Fibroblast of lung (primary cell): ENCODE measurements around the gene BPGM. TPM values are rescaled to one million over a fixed set of nuclear protein-coding genes. Genes with fewer than 3 reads are reported as not detected.

Experiments used
- DNase-seq, 2 donors: peaks; one replicate each; pipeline versions ENCODE4 v3.0.0 to v3.0.0-alpha.2; 2010; ENCODE audit warnings: low read depth in 2 of 2
- H2AFZ ChIP-seq: 2 replicates; pipeline ENCODE4 v1.5.1; 2012; ENCODE audit warnings: low read length, control low read depth, inconsistent platforms
- H3K27ac ChIP-seq: 2 replicates; pipeline ENCODE4 v1.5.1; 2011; ENCODE audit warnings: low read length, control low read depth; ENCODE audit not compliant: insufficient read depth
- H3K27me3 ChIP-seq: 2 replicates; pipeline ENCODE4 v1.5.1; 2011; ENCODE audit warnings: mild to moderate bottlenecking, low read length; ENCODE audit not compliant: control insufficient read depth, insufficient read depth
- H3K36me3 ChIP-seq: 2 replicates; pipeline ENCODE4 v1.5.1; 2011; ENCODE audit warnings: low read length; ENCODE audit not compliant: control insufficient read depth, insufficient read depth
- H3K4me1 ChIP-seq: 2 replicates; pipeline ENCODE4 v1.5.1; 2011; ENCODE audit warnings: low read length; ENCODE audit not compliant: control insufficient read depth, insufficient read depth; ENCODE audit errors: extremely low read depth
- H3K4me2 ChIP-seq: 2 replicates; pipeline ENCODE4 v1.5.1; 2011; ENCODE audit warnings: low read length, control low read depth; ENCODE audit not compliant: insufficient read depth; ENCODE audit errors: extremely low read depth
- H3K4me3 ChIP-seq, 4 experiments: fragments of 200-600 bp in 1 of 4; sonication (generic) in 1 of 4; replicated peaks in 1 of 4; 2 replicates each; pipeline ENCODE4 v1.5.1; 2011 to 2016; ENCODE audit warnings: low read length in 4 of 4, low read depth in 3 of 4, mild to moderate bottlenecking in 3 of 4, control low read depth in 2 of 4, inconsistent platforms in 1 of 4, mixed read lengths in 1 of 4; ENCODE audit not compliant: insufficient read depth in 1 of 4; ENCODE audit errors: control extremely low read depth in 1 of 4
- H3K79me2 ChIP-seq: 2 replicates; pipeline ENCODE4 v1.5.1; 2012; ENCODE audit warnings: mild to moderate bottlenecking, low read length, inconsistent platforms; ENCODE audit not compliant: control insufficient read depth, insufficient read depth
- H3K9ac ChIP-seq: 2 replicates; pipeline ENCODE4 v1.5.1; 2011; ENCODE audit warnings: mild to moderate bottlenecking, low read length, control low read depth; ENCODE audit not compliant: insufficient read depth
- H3K9me3 ChIP-seq: 2 replicates; pipeline ENCODE4 v1.5.1; 2012; ENCODE audit warnings: low read depth, low read length; ENCODE audit not compliant: control insufficient read depth, insufficient read depth
- H4K20me1 ChIP-seq: 2 replicates; pipeline ENCODE4 v1.5.1; 2011; ENCODE audit warnings: low read length; ENCODE audit not compliant: control insufficient read depth, insufficient read depth; ENCODE audit errors: extremely low read depth
- CTCF ChIP-seq, 2 donors: IDR thresholded peaks in 1 of 2; conservative IDR thresholded peaks in 1 of 2; 1 replicate in 1 of 2; 2 replicates in 1 of 2; pipeline ENCODE4 v1.5.1; 2011 to 2012; ENCODE audit warnings: low read length in 2 of 2, control low read depth in 1 of 2, inconsistent platforms in 1 of 2, low read depth in 1 of 2, mild to moderate bottlenecking in 1 of 2
- EZH2 ChIP-seq: IDR thresholded peaks from 2 replicates; pipeline ENCODE4 v1.5.1; 2012; ENCODE audit warnings: low read length, control low read depth, mild to moderate bottlenecking; ENCODE audit errors: missing control alignments
- polyA plus RNA-seq, 2 donors: library from polyadenylated mRNA; depleted of rRNA in 1 of 2; stranded (reverse) in 1 of 2; unstranded in 1 of 2; fragments of >200 nt; gene quantifications; 2 replicates each; pipeline ENCODE4 v1.2.1, GENCODE V29; 2011 to 2012; ENCODE audit warnings: missing spikeins in 1 of 2
- total RNA-seq: library from RNA; depleted of rRNA; stranded (reverse); fragments of >200 nt; gene quantifications from 2 replicates; pipeline ENCODE4 v1.2.1, GENCODE V29; 2014

BPGM gene
- total and polyA plus RNA-seq, 2 donors (not counting 1 experiment from before 2014, with no cell fraction given), result 25.8 to 29.7 TPM

- H3K36me3 ChIP-seq, result no peaks in the 10 kb centered on the region
- no peaks in the 10 kb centered on the region for H3K79me2 ChIP-seq
- TF ChIP-seq CTCF (conservative IDR thresholded peaks at IDR 0.05 in 1 of 2, IDR thresholded peaks at IDR 0.05 in 1 of 2; ENCODE audit: low read depth in 1 of 2, low read length in 2 of 2) (no peak), EZH2 (no peak)
Measured at GRCh38 chr7:134627775-134628153, 18.9 kb upstream of the BPGM start.

GRCh38 chr7:134629445-134629844 is 17.2 kb upstream of the BPGM start:
- no peak for TF ChIP-seq CTCF (conservative IDR thresholded peaks at IDR 0.05 in 1 of 2, IDR thresholded peaks at IDR 0.05 in 1 of 2; ENCODE audit: low read depth in 1 of 2, low read length in 2 of 2)
- no peak for TF ChIP-seq EZH2

More at GRCh38 chr7:134627775-134628153, 18.9 kb upstream of the BPGM start:
- no peak for DNase-seq
- Histone ChIP-seq H3K9me3 (no peaks in the 10 kb centered on the region), H3K27ac (no peak overlapping the region), H4K20me1 (no peaks in the 10 kb centered on the region), H3K4me2 (no peak overlapping the region), H3K4me3 (no peak overlapping the region), H3K27me3 (no peaks in the 10 kb centered on the region), H2AFZ (no peak overlapping the region), H3K9ac (no peak overlapping the region), H3K4me1 (no peaks in the 10 kb centered on the region)

GRCh38 chr7:134630237-134630636 is 16.4 kb upstream of the BPGM start:
- H3K79me2 ChIP-seq, result no peaks in the 10 kb centered on the region
- TF ChIP-seq EZH2 (no peak), CTCF (conservative IDR thresholded peaks at IDR 0.05 in 1 of 2, IDR thresholded peaks at IDR 0.05 in 1 of 2; ENCODE audit: low read depth in 1 of 2, low read length in 2 of 2) (no peak)
- no peak overlapping the region for H2AFZ ChIP-seq
- H3K4me1 ChIP-seq, result no peaks in the 10 kb centered on the region
- no peak overlapping the region for H3K4me2 ChIP-seq
- H3K36me3 ChIP-seq, result no peaks in the 10 kb centered on the region
- no peaks in the 10 kb centered on the region for H3K9me3 ChIP-seq
- no peak overlapping the region for H3K9ac ChIP-seq
- no peak overlapping the region for H3K4me3 ChIP-seq
- no peak for DNase-seq
- H3K27me3 ChIP-seq, result no peaks in the 10 kb centered on the region
- no peaks in the 10 kb centered on the region for H4K20me1 ChIP-seq
- H3K27ac ChIP-seq, result no peak overlapping the region

More at GRCh38 chr7:134629445-134629844, 17.2 kb upstream of the BPGM start:
- Histone ChIP-seq H3K9ac (no peak overlapping the region), H3K9me3 (no peaks in the 10 kb centered on the region), H3K36me3 (no peaks in the 10 kb centered on the region), H3K4me1 (no peaks in the 10 kb centered on the region), H3K27ac (no peak overlapping the region), H3K4me3 (no peak overlapping the region), H2AFZ (no peak overlapping the region), H3K4me2 (no peak overlapping the region), H3K27me3 (no peaks in the 10 kb centered on the region), H4K20me1 (no peaks in the 10 kb centered on the region), H3K79me2 (no peaks in the 10 kb centered on the region)
- DNase-seq, result no peak
